ENCODE results near the gene IRF1.
"Not testable (repeated sequence)": the region's sequence is repeated elsewhere in the genome, so short reads cannot be mapped to it uniquely, and the experiment has no call there.

Gene IRF1

GRCh38 chr5:132487095-132487428 is 3.5 kb downstream of the IRF1 start:
- DNase-seq (ENCODE audit: low read depth, low spot score) = no peak

GRCh38 chr5:132486318-132487094 is 4.1 kb downstream of the IRF1 start:
- DNase-seq (ENCODE audit: low read depth, low spot score) = no peak

GRCh38 chr5:132485641-132486317 is 4.8 kb downstream of the IRF1 start:
- DNase-seq (ENCODE audit: low read depth, low spot score) = no peak

- DNase-seq (ENCODE audit: low read depth, low spot score) = not testable (repeated sequence)
Measured at GRCh38 chr5:132484876-132485640, 5.5 kb downstream of the IRF1 start.

GRCh38 chr5:132484391-132484725 is 6.2 kb downstream of the IRF1 start:
- no peak for DNase-seq (ENCODE audit: low read depth, low spot score)

- no peak for DNase-seq (ENCODE audit: low read depth, low spot score)
Measured at GRCh38 chr5:132483661-132484390, 6.7 kb downstream of the IRF1 start.

GRCh38 chr5:132483101-132483500 is 7.5 kb downstream of the IRF1 start:
- no peak for DNase-seq (ENCODE audit: low read depth, low spot score)

GRCh38 chr5:132481596-132482211 is 8.9 kb downstream of the IRF1 start:
- no peak for DNase-seq (ENCODE audit: low read depth, low spot score)

GRCh38 chr5:132480893-132481595 is 9.5 kb downstream of the IRF1 start:
- no peak for DNase-seq (ENCODE audit: low read depth, low spot score)

- no peak for DNase-seq (ENCODE audit: low read depth, low spot score)
Measured at GRCh38 chr5:132480546-132480892, 10.1 kb downstream of the IRF1 start.

GRCh38 chr5:132480042-132480441 is 10.5 kb downstream of the IRF1 start:
- no peak for DNase-seq (ENCODE audit: low read depth, low spot score)

GRCh38 chr5:132479111-132479951 is 11.2 kb downstream of the IRF1 start:
- no peak for DNase-seq (ENCODE audit: low read depth, low spot score)

- no peak for DNase-seq (ENCODE audit: low read depth, low spot score)
Measured at GRCh38 chr5:132478366-132478871, 12.2 kb downstream of the IRF1 start.

- no peak for DNase-seq (ENCODE audit: low read depth, low spot score)
Measured at GRCh38 chr5:132477784-132478365, 12.7 kb downstream of the IRF1 start.

GRCh38 chr5:132476876-132477781 is 13.4 kb downstream of the IRF1 start:
- no peak for DNase-seq (ENCODE audit: low read depth, low spot score)

GRCh38 chr5:132475987-132476875 is 14.3 kb downstream of the IRF1 start:
- DNase-seq (ENCODE audit: low read depth, low spot score) = no peak

GRCh38 chr5:132475497-132475882 is 15.1 kb downstream of the IRF1 start:
- no peak for DNase-seq (ENCODE audit: low read depth, low spot score)
